Ovary (tissue), 3 donors: ENCODE data around the gene SNAP23.

Experiments used
- CTCF ChIP-seq, 3 donors: fragments of 450-650 bp in 2 of 3; fragments of 200-600 bp in 1 of 3; IDR thresholded peaks; one replicate each; pipeline versions ENCODE4 v1.5.1 to v1.8.0; 2016 to 2022; ENCODE audit warnings: antibody characterized with exemption in 3 of 3, mild to moderate bottlenecking in 1 of 3
- POLR2A ChIP-seq: fragments of 450-650 bp; IDR thresholded peaks from one replicate; pipeline ENCODE4 v1.6.1; 2017; ENCODE audit warnings: antibody characterized with exemption, mild to moderate bottlenecking, moderate library complexity
- donor health status: DM: no; HTN: no; CAD: no.

- TF ChIP-seq CTCF (IDR thresholded peaks at IDR 0.05): no peak
- TF ChIP-seq POLR2A: peak; percentile 72
Observed at GRCh38 chr15:42575188-42576039, 80.0 kb downstream of the SNAP23 start, which contains the start of gene STARD9.
